Urinary bladder (tissue), 4 donors: ENCODE results near the gene RER1. TPM values are rescaled to one million over a fixed set of nuclear protein-coding genes. Genes with fewer than 3 reads are reported as not detected.

Experiments used
- DNase-seq: peaks from one replicate; pipeline ENCODE4 v3.0.0-alpha.2; 2015; ENCODE audit errors: extremely low spot score
- H3K27ac ChIP-seq: one replicate; pipeline ENCODE4 v1.5.1; 2013; ENCODE audit warnings: low read depth, mild to moderate bottlenecking, moderate library complexity
- H3K36me3 ChIP-seq: one replicate; pipeline ENCODE4 v1.6.1; 2013; ENCODE audit warnings: mild to moderate bottlenecking, moderate library complexity; ENCODE audit not compliant: insufficient read depth
- H3K4me1 ChIP-seq: one replicate; pipeline ENCODE4 v1.6.1; 2013; ENCODE audit warnings: mild to moderate bottlenecking, moderate library complexity; ENCODE audit not compliant: insufficient read depth
- H3K4me3 ChIP-seq: one replicate; pipeline ENCODE4 v1.5.1; 2013; ENCODE audit warnings: low read depth, low read length
- WGBS: extraction: QIAGEN DNeasy Blood & Tissue Kit; methylation state at CpG from one replicate; pipeline ENCODE4 v1.1.7; 2013; 5-methylcytosine and 5-hydroxymethylcytosine counted together
- polyA plus RNA-seq: library from polyadenylated mRNA; stranded (reverse); fragments of 200-250 nt; gene quantifications from one replicate; pipeline ENCODE4 v1.2.3, GENCODE V29; 2013
- total RNA-seq: library from RNA; depleted of rRNA; stranded (reverse); fragments of >200 nt; gene quantifications from one replicate; pipeline ENCODE4 v1.2.3, GENCODE V29; 2014
- donor health status: healthy with polysubstance abuse.
- donor health status: healthy.

Gene RER1
- total and polyA plus RNA-seq, 2 donors, result 48.1 to 79.0 TPM

GRCh38 chr1:2407991-2408275 lies 16.3 kb downstream of the RER1 start:
- Histone ChIP-seq H3K36me3 (peaks cover 1% of the 10 kb centered on the region), H3K27ac (no peak overlapping the region), H3K4me1 (no peaks in the 10 kb centered on the region), H3K4me3 (no peak overlapping the region)
- no peak for DNase-seq
- WGBS, result 94% methylated on average over 8 of the region's 8 CpGs

GRCh38 chr1:2408456-2408855 lies 16.8 kb downstream of the RER1 start:
- DNase-seq, result no peak
- 93% methylated on average over 24 of the region's 24 CpGs for WGBS
- Histone ChIP-seq H3K27ac (no peak overlapping the region), H3K36me3 (peaks cover 1% of the 10 kb centered on the region), H3K4me1 (no peaks in the 10 kb centered on the region), H3K4me3 (no peak overlapping the region)

GRCh38 chr1:2408859-2409276 lies 17.2 kb downstream of the RER1 start:
- Histone ChIP-seq H3K4me3 (no peak overlapping the region), H3K27ac (no peak overlapping the region), H3K36me3 (peaks cover 1% of the 10 kb centered on the region), H3K4me1 (no peaks in the 10 kb centered on the region)
- 84% methylated on average over 13 of the region's 13 CpGs for WGBS
- DNase-seq, result no peak

GRCh38 chr1:2409745-2410144 lies 18.1 kb downstream of the RER1 start:
- H3K4me1 ChIP-seq, result no peaks in the 10 kb centered on the region
- no peak overlapping the region for H3K27ac ChIP-seq
- DNase-seq, result no peak
- no peaks in the 10 kb centered on the region for H3K36me3 ChIP-seq
- 92% methylated on average over 12 of the region's 12 CpGs for WGBS
- no peak overlapping the region for H3K4me3 ChIP-seq

GRCh38 chr1:2411801-2412394 lies 20.3 kb downstream of the RER1 start:
- H3K4me1 ChIP-seq, result no peaks in the 10 kb centered on the region
- WGBS, result 4% methylated on average over 38 of the region's 38 CpGs
- peak overlapping the region; percentile 80 for H3K27ac ChIP-seq
- no peaks in the 10 kb centered on the region for H3K36me3 ChIP-seq
- peak overlapping the region; percentile 82 for H3K4me3 ChIP-seq
- DNase-seq, result no peak

- under 1% methylated on average over 55 of the region's 55 CpGs for WGBS
- peak within 1 kb of the TSS; percentile 82 for H3K4me3 ChIP-seq
Measured at GRCh38 chr1:2412395-2412772, 20.7 kb downstream of the RER1 start, which contains the start of gene PEX10. PEX10 (minus strand) TSS chr1:2412564; CDS start chr1:2412502, 62 bp downstream.

GRCh38 chr1:2412773-2413494 lies 21.3 kb downstream of the RER1 start:
- peak overlapping the region; percentile 68 for H3K27ac ChIP-seq
- peak overlapping the region; percentile 55 for H3K4me3 ChIP-seq
- H3K36me3 ChIP-seq, result no peaks in the 10 kb centered on the region
- H3K4me1 ChIP-seq, result no peaks in the 10 kb centered on the region
- no peak for DNase-seq
- WGBS, result 1% methylated on average over 66 of the region's 66 CpGs

More at GRCh38 chr1:2412395-2412772, 20.7 kb downstream of the RER1 start, which contains the start of gene PEX10:
- H3K27ac ChIP-seq, result peak within 1 kb of the TSS; percentile 80
- H3K4me1 ChIP-seq, result no peaks in the 10 kb centered on the region
- DNase-seq, result peak; percentile 84
- no peaks in the 10 kb centered on the region for H3K36me3 ChIP-seq

- Histone ChIP-seq H3K4me3 (peak overlapping the region; percentile 55), H3K27ac (no peak overlapping the region), H3K36me3 (no peaks in the 10 kb centered on the region), H3K4me1 (no peaks in the 10 kb centered on the region)
- WGBS, result 50% methylated on average over 28 of the region's 28 CpGs
- DNase-seq, result no peak
Measured at GRCh38 chr1:2413495-2414296, 22.1 kb downstream of the RER1 start.

- H3K36me3 ChIP-seq, result no peaks in the 10 kb centered on the region
- H3K4me1 ChIP-seq, result no peaks in the 10 kb centered on the region
- H3K4me3 ChIP-seq, result no peak overlapping the region
- no peak for DNase-seq
- no peak overlapping the region for H3K27ac ChIP-seq
- WGBS, result 4% methylated on average over 25 of the region's 25 CpGs
Measured at GRCh38 chr1:2414297-2414958, 22.8 kb downstream of the RER1 start.

- 66% methylated on average over 11 of the region's 11 CpGs for WGBS
- Histone ChIP-seq H3K4me1 (no peaks in the 10 kb centered on the region), H3K36me3 (no peaks in the 10 kb centered on the region), H3K27ac (peak overlapping the region; percentile 44), H3K4me3 (no peak overlapping the region)
- no peak for DNase-seq
Measured at GRCh38 chr1:2415337-2415736, 23.7 kb downstream of the RER1 start.

- Histone ChIP-seq H3K36me3 (no peaks in the 10 kb centered on the region), H3K4me1 (no peaks in the 10 kb centered on the region), H3K4me3 (no peak overlapping the region), H3K27ac (peak overlapping the region; percentile 85)
- 63% methylated on average over 19 of the region's 19 CpGs for WGBS
- DNase-seq, result no peak
Measured at GRCh38 chr1:2415801-2416208, 24.2 kb downstream of the RER1 start.

- no peak overlapping the region for H3K4me3 ChIP-seq
- H3K27ac ChIP-seq, result peak overlapping the region; percentile 13
- H3K4me1 ChIP-seq, result no peaks in the 10 kb centered on the region
- peak; percentile 58 for DNase-seq
- no peaks in the 10 kb centered on the region for H3K36me3 ChIP-seq
- 48% methylated on average over 12 of the region's 12 CpGs for WGBS
Measured at GRCh38 chr1:2416403-2416802, 24.8 kb downstream of the RER1 start.

- Histone ChIP-seq H3K4me3 (no peak overlapping the region), H3K4me1 (no peaks in the 10 kb centered on the region), H3K36me3 (no peaks in the 10 kb centered on the region), H3K27ac (peak overlapping the region; percentile 39)
- WGBS, result 78% methylated on average over 13 of the region's 13 CpGs
- no peak for DNase-seq
Measured at GRCh38 chr1:2417083-2417832, 25.6 kb downstream of the RER1 start.
